Adrenal gland (tissue), 5 donors: ENCODE measurements around the gene ROR2.

Experiments
- CTCF ChIP-seq, 6 experiments: fragments of 450-650 bp in 4 of 6; fragments of 200-600 bp in 2 of 6; sonication (generic) in 1 of 6; IDR thresholded peaks; 1 replicate in 5 of 6; 2 replicates in 1 of 6; pipeline versions ENCODE4 v1.5.1 to v1.8.0; 2016 to 2021; ENCODE audit warnings: antibody characterized with exemption in 6 of 6, mild to moderate bottlenecking in 2 of 6, moderate library complexity in 1 of 6
- POLR2A ChIP-seq, 2 donors: fragments of 450-650 bp; IDR thresholded peaks; one replicate each; pipeline ENCODE4 v1.6.1; 2017; ENCODE audit warnings: antibody characterized with exemption in 2 of 2, mild to moderate bottlenecking in 2 of 2, moderate library complexity in 1 of 2
- donor health status: DM: no; HTN: no; CAD: no.

DNA sequence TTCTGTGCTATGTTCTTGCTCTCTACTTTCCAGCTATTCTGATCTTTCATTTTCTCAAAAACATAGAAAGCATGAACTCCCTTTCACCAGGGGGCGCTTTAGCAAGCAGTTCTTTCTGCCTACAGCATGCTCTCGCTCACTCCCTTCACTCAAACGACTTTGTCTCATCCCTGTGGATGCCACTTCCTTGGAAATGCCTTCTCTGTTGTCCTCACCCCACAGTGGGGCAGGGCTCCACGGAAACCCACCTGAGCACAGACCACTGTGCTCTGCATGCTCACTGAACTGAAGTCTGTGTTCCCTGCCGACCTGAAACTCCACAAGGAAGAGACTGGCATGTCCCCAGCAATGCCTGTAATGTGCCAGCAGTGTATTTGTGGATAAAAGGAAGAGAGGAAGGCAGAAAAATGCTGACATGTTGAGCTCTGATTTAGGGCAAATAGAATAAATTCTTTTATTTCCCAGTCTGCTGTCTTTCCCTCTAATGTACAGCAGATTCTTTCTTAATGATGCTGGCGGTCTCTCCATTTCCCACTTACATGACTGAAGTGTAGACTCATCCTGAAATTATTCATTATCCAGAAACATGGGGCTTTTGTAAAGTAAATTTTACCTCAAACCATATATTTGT lies 4.9 kb upstream of the ROR2 start:
- peak; percentile 51 to 65 (median 62) for TF ChIP-seq CTCF (IDR thresholded peaks at IDR 0.05)
- no peak for TF ChIP-seq POLR2A (IDR thresholded peaks at IDR 0.05)
